NCI-H128 (cell line): ENCODE results near the gene FAM228A.
"Not testable (repeated sequence)": the region's sequence is repeated elsewhere in the genome, so short reads cannot be mapped to it uniquely, and the experiment has no call there.

Experiments
- DNase-seq: peaks from one replicate; lab custom pipeline; 2025; ENCODE audit not compliant: unreplicated experiment; lab: John Stamatoyannopoulos, UW

Gene FAM228A

GRCh38 chr2:24174851-24175277, at the start of gene FAM228A:
FAM228A (plus strand) TSS chr2:24175053; CDS start chr2:24175481, 428 bp downstream.
- no peak for DNase-seq

GRCh38 chr2:24125956-24126355, 48.9 kb upstream of the FAM228A start:
- no peak for DNase-seq

- no peak for DNase-seq
Measured at GRCh38 chr2:24132543-24132942, 42.3 kb upstream of the FAM228A start.

- not testable (repeated sequence) for DNase-seq
Measured at GRCh38 chr2:24140305-24140704, 34.5 kb upstream of the FAM228A start.

- DNase-seq = no peak
Measured at GRCh38 chr2:24147364-24147763, 27.5 kb upstream of the FAM228A start.

- DNase-seq = no peak
Measured at GRCh38 chr2:24152413-24153197, 22.2 kb upstream of the FAM228A start.

- DNase-seq = no peak
Measured at GRCh38 chr2:24153478-24153877, 21.4 kb upstream of the FAM228A start.

- no peak for DNase-seq
Measured at GRCh38 chr2:24158131-24158530, 16.7 kb upstream of the FAM228A start.

- DNase-seq = no peak
Measured at GRCh38 chr2:24159708-24160107, 15.1 kb upstream of the FAM228A start.

- DNase-seq = no peak
Measured at GRCh38 chr2:24160761-24161160, 14.1 kb upstream of the FAM228A start.

- no peak for DNase-seq
Measured at GRCh38 chr2:24162494-24162893, 12.4 kb upstream of the FAM228A start.

GRCh38 chr2:24163186-24163585, 11.7 kb upstream of the FAM228A start:
- no peak for DNase-seq

- DNase-seq = no peak
Measured at GRCh38 chr2:24163601-24164000, 11.3 kb upstream of the FAM228A start.

GRCh38 chr2:24164416-24164973, 10.4 kb upstream of the FAM228A start:
- DNase-seq = no peak

GRCh38 chr2:24169023-24169422, 5.8 kb upstream of the FAM228A start:
- DNase-seq = no peak

- no peak for DNase-seq
Measured at GRCh38 chr2:24175631-24176187, 856 bp downstream of the FAM228A start.

GRCh38 chr2:24176326-24176725, 1.5 kb downstream of the FAM228A start:
- no peak for DNase-seq

- DNase-seq = no peak
Measured at GRCh38 chr2:24179683-24180082, 4.8 kb downstream of the FAM228A start.

GRCh38 chr2:24181849-24182248, 7.0 kb downstream of the FAM228A start:
- DNase-seq = no peak

GRCh38 chr2:24182507-24182906, 7.7 kb downstream of the FAM228A start:
- no peak for DNase-seq

GRCh38 chr2:24183366-24184069, 8.7 kb downstream of the FAM228A start:
- DNase-seq = no peak

GRCh38 chr2:24189551-24189950, 14.7 kb downstream of the FAM228A start:
- no peak for DNase-seq
